ENCODE measurements around the gene ATP11B.

Gene ATP11B

GRCh38 chr3:182964179-182964578, 170.9 kb downstream of the ATP11B start:
- Histone ChIP-seq H3K4me1 (ENCODE audit: control insufficient read depth in 2 of 2, insufficient read depth in 2 of 2, low read length in 2 of 2) (peaks cover 0 to 4% of the 10 kb centered on the region in 2 donors), H3K9me3 (ENCODE audit: control insufficient read depth in 2 of 2, low read length in 2 of 2) (no peaks in the 10 kb centered on the region), H3K36me3 (ENCODE audit: control insufficient read depth in 2 of 2, insufficient read depth in 2 of 2, low read length in 2 of 2) (peaks cover 3 to 9% of the 10 kb centered on the region in 2 donors), H3K4me3 (ENCODE audit: low read length in 2 of 2) (no peak overlapping the region), H3K9ac (ENCODE audit: low read depth in 1 of 2, low read length in 2 of 2) (no peak overlapping the region), H3K27me3 (ENCODE audit: control insufficient read depth in 2 of 2, insufficient read depth in 2 of 2, low read length in 2 of 2) (no peaks in the 10 kb centered on the region), H3K27ac (ENCODE audit: low read depth in 2 of 2, low read length in 2 of 2) (no peak overlapping the region)

GRCh38 chr3:182965861-182966366, 172.6 kb downstream of the ATP11B start:
- H3K27ac ChIP-seq (ENCODE audit: low read depth in 2 of 2, low read length in 2 of 2) = no peak overlapping the region
- no peaks in the 10 kb centered on the region for H3K27me3 ChIP-seq (ENCODE audit: control insufficient read depth in 2 of 2, insufficient read depth in 2 of 2, low read length in 2 of 2)
- H3K9me3 ChIP-seq (ENCODE audit: control insufficient read depth in 2 of 2, low read length in 2 of 2) = no peaks in the 10 kb centered on the region
- H3K4me3 ChIP-seq (ENCODE audit: low read length in 2 of 2) = no peak overlapping the region
- H3K36me3 ChIP-seq (ENCODE audit: control insufficient read depth in 2 of 2, insufficient read depth in 2 of 2, low read length in 2 of 2) = peaks cover 3% of the 10 kb centered on the region in 2 donors
- peaks cover 0 to 5% of the 10 kb centered on the region in 2 donors for H3K4me1 ChIP-seq (ENCODE audit: control insufficient read depth in 2 of 2, insufficient read depth in 2 of 2, low read length in 2 of 2)
- no peak overlapping the region for H3K9ac ChIP-seq (ENCODE audit: low read depth in 1 of 2, low read length in 2 of 2)

- Histone ChIP-seq H3K27ac (ENCODE audit: low read depth in 2 of 2, low read length in 2 of 2) (no peak overlapping the region), H3K4me3 (ENCODE audit: low read length in 2 of 2) (no peak overlapping the region), H3K27me3 (ENCODE audit: control insufficient read depth in 2 of 2, insufficient read depth in 2 of 2, low read length in 2 of 2) (no peaks in the 10 kb centered on the region), H3K9me3 (ENCODE audit: control insufficient read depth in 2 of 2, low read length in 2 of 2) (no peaks in the 10 kb centered on the region), H3K9ac (ENCODE audit: low read depth in 1 of 2, low read length in 2 of 2) (no peak overlapping the region), H3K36me3 (ENCODE audit: control insufficient read depth in 2 of 2, insufficient read depth in 2 of 2, low read length in 2 of 2) (no peaks in the 10 kb centered on the region), H3K4me1 (ENCODE audit: control insufficient read depth in 2 of 2, insufficient read depth in 2 of 2, low read length in 2 of 2) (peaks cover 0 to 10% of the 10 kb centered on the region in 2 donors)
These were observed 174.2 kb downstream of the ATP11B start for GRCh38 chr3:182967218-182968204.

GRCh38 chr3:182969277-182969676, 176.0 kb downstream of the ATP11B start:
- H3K9me3 ChIP-seq (ENCODE audit: control insufficient read depth in 2 of 2, low read length in 2 of 2) = no peaks in the 10 kb centered on the region
- H3K36me3 ChIP-seq (ENCODE audit: control insufficient read depth in 2 of 2, insufficient read depth in 2 of 2, low read length in 2 of 2) = no peaks in the 10 kb centered on the region
- peaks cover 0 to 10% of the 10 kb centered on the region in 2 donors for H3K4me1 ChIP-seq (ENCODE audit: control insufficient read depth in 2 of 2, insufficient read depth in 2 of 2, low read length in 2 of 2)
- no peaks in the 10 kb centered on the region for H3K27me3 ChIP-seq (ENCODE audit: control insufficient read depth in 2 of 2, insufficient read depth in 2 of 2, low read length in 2 of 2)
- H3K4me3 ChIP-seq (ENCODE audit: low read length in 2 of 2) = no peak overlapping the region
- H3K9ac ChIP-seq (ENCODE audit: low read depth in 1 of 2, low read length in 2 of 2) = no peak overlapping the region
- no peak overlapping the region for H3K27ac ChIP-seq (ENCODE audit: low read depth in 2 of 2, low read length in 2 of 2)

- Histone ChIP-seq H3K27me3 (ENCODE audit: control insufficient read depth in 2 of 2, insufficient read depth in 2 of 2, low read length in 2 of 2) (no peaks in the 10 kb centered on the region), H3K36me3 (ENCODE audit: control insufficient read depth in 2 of 2, insufficient read depth in 2 of 2, low read length in 2 of 2) (no peaks in the 10 kb centered on the region), H3K4me3 (ENCODE audit: low read length in 2 of 2) (no peak overlapping the region), H3K4me1 (ENCODE audit: control insufficient read depth in 2 of 2, insufficient read depth in 2 of 2, low read length in 2 of 2) (peaks cover 0 to 10% of the 10 kb centered on the region in 2 donors), H3K9me3 (ENCODE audit: control insufficient read depth in 2 of 2, low read length in 2 of 2) (no peaks in the 10 kb centered on the region), H3K27ac (ENCODE audit: low read depth in 2 of 2, low read length in 2 of 2) (no peak overlapping the region), H3K9ac (ENCODE audit: low read depth in 1 of 2, low read length in 2 of 2) (no peak overlapping the region)
These were observed 176.5 kb downstream of the ATP11B start for GRCh38 chr3:182969853-182970252.

- no peak overlapping the region for H3K4me3 ChIP-seq (ENCODE audit: low read length in 2 of 2)
- peaks cover 0 to 10% of the 10 kb centered on the region in 2 donors for H3K4me1 ChIP-seq (ENCODE audit: control insufficient read depth in 2 of 2, insufficient read depth in 2 of 2, low read length in 2 of 2)
- no peaks in the 10 kb centered on the region for H3K9me3 ChIP-seq (ENCODE audit: control insufficient read depth in 2 of 2, low read length in 2 of 2)
- H3K27ac ChIP-seq (ENCODE audit: low read depth in 2 of 2, low read length in 2 of 2) = no peak overlapping the region
- no peak overlapping the region for H3K9ac ChIP-seq (ENCODE audit: low read depth in 1 of 2, low read length in 2 of 2)
- H3K27me3 ChIP-seq (ENCODE audit: control insufficient read depth in 2 of 2, insufficient read depth in 2 of 2, low read length in 2 of 2) = no peaks in the 10 kb centered on the region
- no peaks in the 10 kb centered on the region for H3K36me3 ChIP-seq (ENCODE audit: control insufficient read depth in 2 of 2, insufficient read depth in 2 of 2, low read length in 2 of 2)
These were observed 177.6 kb downstream of the ATP11B start for GRCh38 chr3:182970811-182971418.

Data from mucosa of rectum (tissue), 2 donors.